HG03025 (cell line): ENCODE measurements around the gene HHIPL1.

Experiments used
- ATAC-seq: cut with Tn5 transposase; IDR thresholded peaks from one replicate; pipeline ENCODE4 v1.9.1; 2021; ENCODE audit warnings: mild to moderate bottlenecking, moderate library complexity; ENCODE audit not compliant: unreplicated experiment, low FRiP score

Gene HHIPL1

DNA sequence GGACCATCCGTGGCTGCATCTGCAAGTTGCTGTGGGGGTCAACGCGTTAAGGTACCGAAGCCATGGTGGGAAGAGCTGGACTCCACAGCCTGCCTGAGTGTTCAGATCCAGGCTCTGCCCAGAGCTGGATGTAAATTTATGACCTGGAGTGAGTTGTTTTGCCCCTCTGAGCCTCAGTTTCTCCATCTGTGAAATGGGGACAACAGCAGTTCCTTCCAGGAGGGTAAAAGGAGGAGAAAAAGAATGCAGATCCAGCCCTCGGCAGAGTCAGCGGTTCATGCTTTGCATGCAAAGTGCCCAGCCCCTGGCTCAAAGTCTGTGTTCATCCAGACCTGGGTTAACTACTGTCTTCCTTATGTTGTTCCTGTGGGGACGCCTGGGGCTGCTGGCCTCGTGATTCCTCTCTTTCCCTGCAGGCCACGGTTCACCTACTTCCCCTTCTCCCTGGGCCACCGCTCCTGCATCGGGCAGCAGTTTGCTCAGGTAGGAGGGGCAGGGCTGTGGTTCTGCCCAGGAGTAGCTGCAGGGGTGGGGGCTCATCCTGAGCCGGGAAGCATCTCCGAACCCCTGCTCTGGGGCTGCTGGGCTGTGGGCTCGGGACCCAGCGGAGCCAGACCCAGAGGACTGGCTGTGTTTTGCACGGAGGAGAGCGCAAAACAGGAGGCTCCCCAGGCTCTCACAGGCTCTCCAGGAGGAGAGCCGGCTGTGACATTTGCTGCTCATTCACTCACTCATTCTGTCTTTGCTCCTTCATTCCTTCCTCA is 81.0 kb downstream of the HHIPL1 start:
- ATAC-seq, result no peak

DNA sequence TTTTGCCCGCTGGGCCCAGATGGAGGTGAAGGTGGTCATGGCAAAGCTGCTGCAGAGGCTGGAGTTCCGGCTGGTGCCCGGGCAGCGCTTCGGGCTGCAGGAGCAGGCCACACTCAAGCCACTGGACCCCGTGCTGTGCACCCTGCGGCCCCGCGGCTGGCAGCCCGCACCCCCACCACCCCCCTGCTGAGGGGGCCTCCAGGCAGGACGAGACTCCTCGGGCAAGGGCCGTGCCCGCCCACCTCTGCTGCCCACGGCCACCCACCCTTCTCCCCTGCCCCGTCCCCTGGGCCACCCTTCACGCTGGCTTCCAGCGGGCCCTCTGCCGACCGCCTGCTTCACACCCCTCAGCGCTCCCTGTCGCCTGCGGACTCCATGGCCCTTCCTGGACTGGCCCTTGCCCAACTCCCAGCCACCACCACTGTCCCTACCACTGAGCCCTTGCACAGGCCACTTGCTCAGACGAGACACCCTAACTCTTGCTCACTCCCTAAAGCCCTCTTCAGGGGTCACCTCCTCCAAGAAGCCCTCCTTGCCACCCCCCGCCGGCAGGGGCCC is 81.7 kb downstream of the HHIPL1 start:
- no peak for ATAC-seq

DNA sequence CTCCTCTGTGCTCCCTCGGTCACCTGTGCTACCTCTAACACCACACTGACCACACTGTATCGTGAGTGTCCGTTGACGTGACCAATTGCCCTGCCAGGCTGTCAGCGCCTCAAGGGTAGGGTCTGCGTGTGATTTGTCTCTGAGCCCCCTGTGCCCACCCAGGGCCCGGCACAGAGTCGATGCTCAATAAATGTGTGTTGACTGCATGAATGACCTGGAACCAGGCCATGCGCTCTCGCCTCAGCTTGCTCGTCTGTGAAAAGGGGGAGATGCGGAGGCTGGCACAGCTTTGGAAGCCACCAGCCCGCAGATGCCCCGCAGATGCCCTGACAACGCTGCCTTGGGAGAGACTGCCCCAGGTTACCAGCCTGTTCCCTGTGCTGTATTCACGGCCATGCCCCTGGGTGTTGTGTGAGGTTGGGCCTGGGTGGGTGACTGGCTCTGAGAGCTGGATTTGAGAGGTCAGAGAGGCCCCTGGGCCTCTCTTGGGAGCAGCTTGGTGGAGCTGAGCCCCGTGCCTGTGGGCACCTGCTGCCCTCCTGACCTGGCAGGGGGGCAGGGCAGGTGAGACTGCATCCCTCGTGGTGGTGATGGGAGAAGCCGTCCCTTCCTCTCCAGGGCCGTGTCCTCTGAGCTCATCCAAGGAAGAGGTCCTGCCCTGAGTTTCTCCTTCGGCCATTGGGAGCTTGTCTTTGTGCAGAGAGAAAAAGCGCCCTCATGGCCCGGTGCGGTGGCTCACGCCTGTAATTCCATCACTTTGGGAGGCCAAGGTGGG is 82.4 kb downstream of the HHIPL1 start:
- no peak for ATAC-seq

DNA sequence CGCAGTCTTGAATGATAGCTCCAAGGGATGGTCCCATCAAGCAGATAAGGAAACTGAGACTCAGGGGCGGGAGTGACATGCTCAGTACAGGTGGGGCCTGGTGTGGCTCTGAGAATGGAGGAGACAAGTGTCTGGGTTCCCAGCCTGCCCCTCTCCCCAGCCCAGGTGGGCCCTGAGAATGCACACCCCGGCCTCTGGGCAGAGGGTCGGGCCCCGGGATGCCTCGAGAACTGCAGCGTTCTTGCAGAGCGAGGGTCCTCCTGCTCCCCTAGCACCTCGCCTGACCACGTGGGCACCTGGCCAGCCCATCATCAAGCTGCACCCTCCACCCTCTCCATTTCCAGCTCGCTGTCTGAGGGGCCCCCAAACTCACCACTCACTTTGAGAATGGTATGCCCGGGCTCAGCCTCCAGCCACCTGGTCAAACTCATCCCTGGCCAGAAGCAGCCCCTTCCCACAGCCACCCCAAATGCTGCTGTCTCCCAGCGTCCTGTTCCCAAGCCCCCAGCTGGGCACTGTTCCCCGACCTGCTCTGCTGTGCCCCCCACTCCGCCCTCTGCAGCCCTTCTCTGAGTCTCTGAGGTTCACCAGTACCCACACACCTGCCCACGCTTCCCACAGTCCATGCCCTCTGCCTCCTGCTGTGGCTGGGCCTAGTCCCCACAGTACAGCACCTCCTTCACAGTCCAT is 83.4 kb downstream of the HHIPL1 start:
- no peak for ATAC-seq

DNA sequence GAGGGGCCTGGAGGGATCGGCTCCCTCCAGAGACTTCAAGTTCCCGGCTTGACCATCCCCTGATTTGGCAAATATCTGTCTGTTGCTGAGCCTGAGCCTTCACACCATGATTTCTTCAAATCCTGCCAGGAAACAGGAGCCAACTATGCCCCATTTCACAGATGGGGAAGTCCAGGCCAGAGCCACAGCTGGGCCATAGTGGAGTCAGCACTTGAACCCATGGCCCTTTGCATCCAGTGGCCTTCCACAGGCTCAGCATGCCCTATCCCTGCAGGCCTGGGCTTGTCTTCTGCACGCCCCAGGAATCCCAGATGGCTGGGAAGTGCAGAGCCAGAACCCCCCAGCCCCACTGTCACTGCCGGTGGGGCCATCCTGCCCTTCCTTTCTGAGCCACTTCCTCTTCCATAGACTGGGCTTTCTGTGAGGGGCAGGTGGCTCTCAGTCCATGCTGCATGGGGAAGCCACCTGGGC is 84.1 kb downstream of the HHIPL1 start:
- no peak for ATAC-seq
